GM18526 (cell line): ENCODE results near the gene SLC9A9.

Experiments
- POLR2A ChIP-seq: IDR thresholded peaks from 3 replicates; pipeline ENCODE4 v1.6.1; 2011; ENCODE audit not compliant: insufficient read length; ENCODE audit errors: extremely low read depth

Gene SLC9A9

DNA sequence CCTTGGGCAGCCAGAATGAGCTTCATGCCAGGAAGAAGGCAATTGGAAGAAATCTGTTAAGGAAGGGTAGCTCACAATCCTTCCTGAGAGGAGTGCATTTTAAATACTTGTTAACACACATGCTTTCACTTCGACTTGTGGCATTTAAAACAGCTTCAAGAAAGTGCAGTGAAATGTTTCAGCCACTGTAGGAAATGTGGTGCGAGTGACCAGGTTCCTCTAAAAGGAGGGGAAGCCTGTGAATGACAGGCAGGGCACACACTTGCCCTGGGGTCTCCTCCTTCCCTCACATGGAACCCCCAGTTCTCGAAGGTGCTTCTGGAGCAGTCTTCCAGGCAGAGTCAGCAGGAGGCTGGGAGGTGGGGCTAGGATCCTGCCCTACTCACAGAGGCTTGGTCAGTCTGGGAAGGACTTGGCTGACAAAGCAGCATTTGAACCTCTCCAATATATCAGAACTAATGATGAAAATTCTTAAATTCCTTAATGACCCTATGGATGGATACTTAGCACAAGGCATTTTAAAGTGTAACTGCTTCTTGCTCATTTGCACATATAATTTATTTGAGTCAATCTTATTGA is 370.1 kb downstream of the SLC9A9 start:
- no peak for TF ChIP-seq POLR2A

- no peak for TF ChIP-seq POLR2A
Observed at GRCh38 chr3:143476965-143477640, 371.2 kb downstream of the SLC9A9 start.

DNA sequence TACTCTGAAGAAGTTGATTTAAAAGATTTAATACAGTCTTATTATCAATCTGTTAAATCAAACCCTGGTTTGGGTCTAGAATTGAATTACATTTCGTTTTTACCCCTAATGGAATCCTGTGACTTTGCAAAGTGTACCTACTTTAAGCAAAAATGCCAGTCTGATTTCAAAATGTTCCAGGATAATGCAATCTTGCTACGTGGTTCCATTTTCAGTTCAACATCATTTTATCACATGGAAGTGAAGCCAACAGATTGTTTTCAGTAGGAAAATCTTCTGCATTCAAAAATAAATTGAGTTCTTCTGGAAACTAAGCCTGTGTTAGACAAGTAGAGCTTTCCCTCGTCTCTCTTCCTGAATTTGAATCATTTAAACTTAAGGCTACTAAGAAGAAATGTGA is 372.3 kb downstream of the SLC9A9 start:
- no peak for TF ChIP-seq POLR2A

GRCh38 chr3:143472731-143473523 is 375.3 kb downstream of the SLC9A9 start:
- no peak for TF ChIP-seq POLR2A

DNA sequence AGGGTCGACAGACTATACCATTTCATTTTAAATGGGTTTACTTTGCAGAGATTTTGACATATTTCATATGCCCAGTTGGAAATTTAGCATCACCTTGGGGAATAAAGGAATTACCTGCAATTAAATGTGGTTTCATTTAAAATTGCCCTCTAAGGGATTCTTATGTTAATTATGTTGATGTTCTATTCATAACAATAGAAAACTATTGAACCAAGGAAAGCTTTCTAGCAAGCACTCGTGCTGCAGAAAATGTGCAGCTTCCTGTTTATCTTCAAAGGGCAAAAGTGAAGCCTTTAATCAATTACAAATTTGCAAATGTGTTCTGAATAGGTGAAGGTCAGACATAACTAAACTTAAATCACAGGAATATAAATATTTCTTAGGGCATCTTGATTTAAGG is 376.6 kb downstream of the SLC9A9 start:
- TF ChIP-seq POLR2A: no peak

GRCh38 chr3:143469159-143469558 is 379.1 kb downstream of the SLC9A9 start:
- no peak for TF ChIP-seq POLR2A

GRCh38 chr3:143465666-143466065 is 382.6 kb downstream of the SLC9A9 start:
- no peak for TF ChIP-seq POLR2A

DNA sequence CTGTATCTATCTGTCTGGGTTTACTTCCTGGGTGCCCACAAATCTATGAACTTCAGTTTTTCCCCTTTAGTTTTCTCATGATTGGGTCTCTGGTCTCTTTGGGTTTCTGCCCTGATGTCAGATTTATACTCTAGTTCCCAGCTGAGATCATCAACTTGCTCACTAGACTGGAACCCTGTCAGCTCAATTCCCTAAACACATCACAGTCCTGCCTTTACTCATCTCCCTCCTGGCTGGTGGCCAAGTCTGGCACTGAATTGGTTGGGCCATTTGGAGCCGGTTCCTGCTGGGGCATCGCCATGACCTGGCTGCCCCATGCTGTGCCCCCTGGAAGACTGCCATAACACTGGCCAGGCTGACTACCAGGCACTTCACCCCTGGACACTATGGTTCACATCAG is 383.4 kb downstream of the SLC9A9 start:
- TF ChIP-seq POLR2A: no peak

- TF ChIP-seq POLR2A: no peak
Observed at GRCh38 chr3:143455480-143455879, 392.8 kb downstream of the SLC9A9 start.

DNA sequence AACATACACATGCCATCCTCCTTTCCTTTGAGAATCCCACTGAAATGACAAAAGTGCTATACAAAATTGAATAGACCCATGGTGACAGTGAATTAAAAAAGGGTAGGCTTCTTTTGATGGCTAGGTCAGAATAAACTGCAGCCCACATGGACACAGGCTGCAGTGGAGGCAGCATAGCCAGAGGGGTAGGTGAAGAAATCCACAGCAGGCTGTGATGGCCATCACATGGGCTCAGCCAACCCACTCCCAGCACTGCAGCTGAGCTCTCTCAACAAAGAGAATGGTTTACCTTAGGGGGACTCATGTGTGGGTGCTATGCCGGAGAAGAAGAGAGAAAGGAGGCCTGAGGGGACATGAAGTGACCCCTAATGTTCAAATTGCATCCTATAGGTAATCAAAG is 397.6 kb downstream of the SLC9A9 start:
- no peak for TF ChIP-seq POLR2A

DNA sequence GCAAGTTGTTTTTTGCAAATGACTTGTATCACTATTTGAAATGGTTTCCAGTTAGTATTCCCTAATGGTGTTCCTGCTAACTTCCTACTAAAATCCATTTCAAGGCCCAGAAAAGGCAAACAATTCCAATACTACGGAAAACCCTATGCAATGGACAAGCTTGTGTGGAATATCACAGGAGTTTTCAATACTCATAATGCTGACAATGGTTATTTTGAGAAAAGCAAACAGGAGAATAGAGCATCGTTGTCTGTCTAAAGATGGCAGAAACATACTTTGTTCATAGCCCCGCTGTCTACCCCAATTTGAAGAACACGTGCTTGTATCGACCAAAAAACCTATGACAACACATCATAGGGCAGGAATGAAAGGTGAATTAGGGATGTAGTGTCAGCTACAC is 400.8 kb downstream of the SLC9A9 start:
- TF ChIP-seq POLR2A: no peak

DNA sequence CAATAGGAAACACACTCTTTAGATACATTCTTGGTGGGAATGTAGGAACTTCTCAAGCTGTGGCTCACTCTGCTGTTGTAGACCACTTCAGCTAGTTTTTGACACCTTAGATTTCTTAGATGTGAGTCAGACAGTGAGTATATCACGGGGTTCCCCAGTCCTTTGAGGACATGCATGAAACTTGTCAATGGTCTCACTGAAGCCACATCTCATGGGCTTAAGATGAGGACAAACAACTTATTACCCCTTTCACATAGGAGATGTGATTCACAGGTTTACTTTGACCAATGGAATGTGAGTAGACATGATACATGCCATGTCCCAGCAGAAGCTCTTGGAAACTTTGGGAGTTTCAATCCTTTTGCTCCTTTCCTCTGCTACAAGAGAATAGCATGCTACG is 403.1 kb downstream of the SLC9A9 start:
- no peak for TF ChIP-seq POLR2A

GRCh38 chr3:143443851-143444331 is 404.4 kb downstream of the SLC9A9 start:
- no peak for TF ChIP-seq POLR2A

DNA sequence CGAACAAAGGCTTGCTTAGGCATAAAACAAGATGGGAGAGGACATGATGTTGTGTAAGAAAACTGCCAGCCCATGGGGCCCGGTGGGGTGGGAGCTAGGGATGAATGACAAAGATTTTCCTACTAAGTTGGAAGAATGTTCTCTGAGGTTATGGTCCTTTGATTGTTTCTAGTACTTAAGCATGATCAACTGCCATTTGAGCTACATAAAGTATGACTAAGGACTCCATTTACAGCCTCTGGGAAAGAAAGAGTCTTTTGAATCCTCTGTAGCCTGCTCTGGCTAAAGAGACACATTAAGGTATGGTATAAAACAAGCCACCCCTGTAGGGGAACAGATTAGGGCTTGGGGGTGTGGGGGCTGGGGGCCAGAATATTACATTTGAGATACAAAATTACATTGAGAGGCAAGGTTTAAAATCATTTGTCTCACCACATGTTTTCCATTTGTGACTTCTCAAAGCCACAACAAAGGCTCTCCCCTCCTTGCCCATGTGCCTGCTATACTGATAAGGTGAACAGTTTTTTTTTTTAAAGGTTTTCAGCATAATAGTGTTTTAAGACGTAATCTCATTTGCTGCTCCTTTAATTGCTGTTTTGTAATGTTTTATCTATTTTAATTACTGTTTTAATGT is 405.3 kb downstream of the SLC9A9 start:
- TF ChIP-seq POLR2A: no peak

DNA sequence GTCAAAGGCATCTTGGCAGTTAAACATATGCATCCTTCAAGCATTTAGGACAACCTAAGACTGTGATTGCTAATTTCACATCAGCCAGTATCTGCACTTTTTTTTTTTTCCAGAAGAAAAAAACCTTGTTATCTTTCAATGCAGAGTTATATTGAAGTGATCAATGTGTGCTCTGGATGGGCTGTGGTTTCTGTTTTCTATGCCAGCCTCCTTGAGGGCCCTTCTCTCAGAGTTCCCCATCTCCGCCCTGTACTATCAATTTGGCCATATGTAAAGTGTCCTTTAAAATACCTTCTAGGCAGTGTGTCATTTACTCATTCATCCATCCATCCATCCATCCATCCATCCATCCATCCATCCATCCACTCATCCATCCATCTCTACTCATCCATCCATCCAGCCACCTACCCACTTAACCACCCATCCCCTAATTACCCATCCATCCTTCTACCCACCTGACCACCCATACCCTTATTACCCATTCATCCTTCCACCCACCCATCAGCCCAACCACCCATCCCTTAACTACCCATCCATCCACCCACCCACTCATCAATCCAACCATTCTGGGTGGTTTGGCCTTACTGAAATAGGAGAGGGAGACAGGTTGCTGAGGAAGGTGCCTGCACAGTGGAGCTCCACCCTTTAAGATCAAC is 406.6 kb downstream of the SLC9A9 start:
- TF ChIP-seq POLR2A: no peak
